Suprapubic skin (tissue), 3 donors: Measurements from ENCODE around the gene PGGHG.

Experiments
- CTCF ChIP-seq, 2 donors: fragments of 200-600 bp in 1 of 2; fragments of 450-650 bp in 1 of 2; sonication (generic) in 1 of 2; IDR thresholded peaks; one replicate each; pipeline ENCODE4 v1.5.1; 2016 to 2019; ENCODE audit warnings: antibody characterized with exemption in 2 of 2, mild to moderate bottlenecking in 1 of 2, moderate library complexity in 1 of 2
- POLR2AphosphoS5 ChIP-seq, 3 donors: sonication (generic); formaldehyde crosslinking; IDR thresholded peaks; one replicate each; pipeline ENCODE4 v1.6.1; 2017; ENCODE audit warnings: antibody characterized with exemption in 3 of 3

DNA sequence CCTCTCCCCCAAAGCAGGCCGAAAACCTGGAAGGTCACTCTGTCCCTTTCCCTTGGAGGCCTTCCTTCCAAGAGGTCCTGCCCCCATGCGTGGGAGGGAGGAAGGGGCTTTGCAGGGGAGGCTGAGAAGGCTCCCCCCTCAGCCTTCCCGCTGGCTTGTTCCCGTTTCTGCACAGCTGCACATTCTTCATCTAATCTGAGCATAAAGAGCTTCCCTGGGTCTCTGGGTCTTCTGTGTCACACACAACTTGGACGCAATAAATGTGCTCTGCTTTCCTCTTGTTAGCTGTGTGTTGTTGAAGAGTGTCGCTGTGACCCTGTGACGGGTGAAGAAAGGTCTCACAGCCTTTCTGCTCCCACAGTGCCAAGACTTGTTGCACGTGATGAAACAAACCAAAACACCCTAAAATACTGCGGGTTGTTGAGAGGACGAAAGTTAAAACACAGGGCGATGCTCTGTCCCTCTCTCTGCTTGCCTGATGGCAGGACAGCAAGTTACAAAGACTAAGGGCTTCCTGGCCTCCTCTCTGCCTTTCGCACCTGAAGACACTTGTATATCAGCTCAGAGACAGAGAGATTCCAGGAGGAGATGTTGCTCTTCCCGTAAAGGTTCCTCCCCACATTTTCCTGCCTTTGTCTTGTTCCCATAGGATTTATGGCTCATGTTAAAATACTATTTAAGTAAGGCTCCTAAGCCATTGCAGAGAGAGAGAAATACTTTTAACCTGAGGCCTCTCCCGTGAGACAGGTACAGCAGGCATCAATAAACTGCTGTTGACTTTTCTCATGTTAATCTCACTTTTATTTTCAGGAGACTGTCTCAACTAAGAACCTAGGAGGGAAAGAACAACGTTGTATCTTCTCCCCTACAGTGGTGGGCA, 47.1 kb downstream of the PGGHG start:
- TF ChIP-seq CTCF (IDR thresholded peaks at IDR 0.05) (no peak), POLR2AphosphoS5 (IDR thresholded peaks at IDR 0.05) (no peak)
